Tibial nerve (tissue), 4 donors: ENCODE results near the gene USP47. TPM values are rescaled to one million over a fixed set of nuclear protein-coding genes. Genes with fewer than 3 reads are reported as not detected.

Source experiments
- DNase-seq, 2 donors: peaks; one replicate each; pipeline ENCODE4 v3.0.0-alpha.2; 2019; ENCODE audit warnings: low spot score in 2 of 2
- H3K27ac ChIP-seq, 4 donors: fragments of 200-600 bp; sonication (generic) in 3 of 4; one replicate each; pipeline ENCODE4 v1.5.1; 2017 to 2019; ENCODE audit warnings: mild to moderate bottlenecking in 1 of 4
- H3K27me3 ChIP-seq, 2 donors: fragments of 200-600 bp; sonication (generic) in 1 of 2; one replicate each; pipeline versions ENCODE4 v1.5.1 to v1.6.0; 2017 to 2019
- H3K36me3 ChIP-seq, 3 donors: fragments of 200-600 bp; sonication (generic); one replicate each; pipeline ENCODE4 v1.5.1; 2018 to 2019
- H3K4me1 ChIP-seq, 4 donors: fragments of 200-600 bp; sonication (generic) in 3 of 4; one replicate each; pipeline ENCODE4 v1.5.1; 2017 to 2019
- H3K4me3 ChIP-seq, 4 donors: fragments of 200-600 bp; sonication (generic) in 3 of 4; one replicate each; pipeline ENCODE4 v1.5.1; 2017 to 2019; ENCODE audit warnings: mild to moderate bottlenecking in 1 of 4, moderate library complexity in 1 of 4
- H3K9me3 ChIP-seq, 4 donors: fragments of 200-600 bp; sonication (generic) in 3 of 4; one replicate each; pipeline ENCODE4 v1.5.1; 2017 to 2019
- CTCF ChIP-seq, 5 experiments: fragments of 200-600 bp in 3 of 5; fragments of 450-650 bp in 2 of 5; sonication (generic) in 3 of 5; IDR thresholded peaks; one replicate each; pipeline ENCODE4 v1.5.1; 2016 to 2019; ENCODE audit warnings: antibody characterized with exemption in 5 of 5, mild to moderate bottlenecking in 3 of 5, moderate library complexity in 2 of 5
- EP300 ChIP-seq, 2 donors: sonication (generic); formaldehyde crosslinking; IDR thresholded peaks; one replicate each; pipeline ENCODE4 v1.6.1; 2017; ENCODE audit warnings: antibody characterized with exemption in 2 of 2, mild to moderate bottlenecking in 1 of 2
- POLR2A ChIP-seq, 2 donors: fragments of 450-650 bp; IDR thresholded peaks; one replicate each; pipeline ENCODE4 v1.6.1; 2017; ENCODE audit warnings: antibody characterized with exemption in 2 of 2, mild to moderate bottlenecking in 2 of 2, moderate library complexity in 2 of 2
- whole genome bisulfite sequencing, 2 donors: methylation state at CpG; one replicate each; pipeline ENCODE4 v1.1.5; 2018; 5-methylcytosine and 5-hydroxymethylcytosine counted together
- total RNA-seq, 4 donors: library from RNA; depleted of rRNA; stranded (reverse); fragments of >200 nt; gene quantifications; one replicate each; pipeline ENCODE4 v1.1.0, GENCODE V29; 2016

The USP47 gene
- total RNA-seq, 4 donors from 2014 or later = 63.3 to 91.8 (median 84.5) TPM

- 86% methylated on average over 5 of the region's 5 CpGs for WGBS, 2 donors
- no peak overlapping the region for H3K27ac ChIP-seq
- DNase-seq = no peak
- H3K4me1 ChIP-seq = peaks cover 0 to 81% (median 16%) of the 10 kb centered on the region in 4 donors
- H3K36me3 ChIP-seq = no peaks in the 10 kb centered on the region
- H3K4me3 ChIP-seq = no peak overlapping the region
- H3K9me3 ChIP-seq = no peaks in the 10 kb centered on the region
- TF ChIP-seq POLR2A (IDR thresholded peaks at IDR 0.05) (no peak), EP300 (IDR thresholded peaks at IDR 0.05) (no peak), CTCF (IDR thresholded peaks at IDR 0.05) (no peak)
- H3K27me3 ChIP-seq = no peaks in the 10 kb centered on the region
Measured at GRCh38 chr11:11857769-11858168, 16.0 kb downstream of the USP47 start.

GRCh38 chr11:11858676-11859075, 16.9 kb downstream of the USP47 start:
- no peak for TF ChIP-seq EP300 (IDR thresholded peaks at IDR 0.05)
- TF ChIP-seq POLR2A (IDR thresholded peaks at IDR 0.05) = no peak
- no peak for TF ChIP-seq CTCF (IDR thresholded peaks at IDR 0.05)
- whole genome bisulfite sequencing, 2 donors = 52 to 60% methylated on average over 1 of the region's 1 CpG

GRCh38 chr11:11860103-11860979, 18.6 kb downstream of the USP47 start:
- Histone ChIP-seq H3K4me3 (no peak overlapping the region), H3K4me1 (peaks cover 0 to 79% (median 15%) of the 10 kb centered on the region in 4 donors), H3K27me3 (no peaks in the 10 kb centered on the region), H3K27ac (peak overlapping the region in 1 of 4 donors; percentile 43), H3K9me3 (no peaks in the 10 kb centered on the region), H3K36me3 (no peaks in the 10 kb centered on the region)
- 78 to 80% methylated on average over 12 of the region's 12 CpGs for WGBS, 2 donors
- DNase-seq = no peak
- TF ChIP-seq EP300 (IDR thresholded peaks at IDR 0.05) (no peak), POLR2A (IDR thresholded peaks at IDR 0.05) (no peak), CTCF (IDR thresholded peaks at IDR 0.05) (no peak)

More at GRCh38 chr11:11858676-11859075, 16.9 kb downstream of the USP47 start:
- H3K4me3 ChIP-seq = no peak overlapping the region
- H3K9me3 ChIP-seq = no peaks in the 10 kb centered on the region
- DNase-seq = no peak
- H3K27me3 ChIP-seq = no peaks in the 10 kb centered on the region
- peaks cover 0 to 80% (median 15%) of the 10 kb centered on the region in 4 donors for H3K4me1 ChIP-seq
- H3K27ac ChIP-seq = no peak overlapping the region
- no peaks in the 10 kb centered on the region for H3K36me3 ChIP-seq

- Histone ChIP-seq H3K4me1 (peaks cover 0 to 55% (median 3%) of the 10 kb centered on the region in 4 donors), H3K36me3 (peaks cover 0 to 15% (median 0%) of the 10 kb centered on the region in 3 donors), H3K9me3 (peaks cover 0 to 20% (median 6%) of the 10 kb centered on the region in 4 donors), H3K4me3 (no peak overlapping the region), H3K27me3 (no peaks in the 10 kb centered on the region), H3K27ac (no peak overlapping the region)
- no peak for TF ChIP-seq CTCF (IDR thresholded peaks at IDR 0.05)
- no peak for DNase-seq
- 65 to 67% methylated on average over 2 of the region's 2 CpGs for WGBS, 2 donors
Measured at GRCh38 chr11:11862999-11863398, 21.2 kb downstream of the USP47 start.

GRCh38 chr11:11864332-11864731, 22.6 kb downstream of the USP47 start:
- 93% methylated on average over 3 of the region's 3 CpGs for WGBS, 2 donors
- Histone ChIP-seq H3K36me3 (peaks cover 0 to 21% (median 0%) of the 10 kb centered on the region in 3 donors), H3K27ac (no peak overlapping the region), H3K4me1 (peaks cover 0 to 41% (median 3%) of the 10 kb centered on the region in 4 donors), H3K27me3 (no peaks in the 10 kb centered on the region), H3K9me3 (peaks cover 0 to 25% (median 9%) of the 10 kb centered on the region in 4 donors), H3K4me3 (no peak overlapping the region)
- TF ChIP-seq POLR2A (IDR thresholded peaks at IDR 0.05) (no peak), CTCF (IDR thresholded peaks at IDR 0.05) (no peak), EP300 (IDR thresholded peaks at IDR 0.05) (no peak)
- DNase-seq = no peak
